Ovary (tissue), 10 donors: ENCODE results near the gene SLC34A2. TPM values are rescaled to one million over a fixed set of nuclear protein-coding genes. Genes with fewer than 3 reads are reported as not detected.
"Not testable (repeated sequence)": the region's sequence is repeated elsewhere in the genome, so short reads cannot be mapped to it uniquely, and the experiment has no call there.

Source experiments
- DNase-seq, 5 donors: peaks; one replicate each; pipeline ENCODE4 v3.0.0-alpha.2; 2019 to 2020
- H3K27ac ChIP-seq, 2 donors: fragments of 200-600 bp; one replicate each; pipeline versions ENCODE4 v1.5.1 to v1.8.0; 2019 to 2022
- H3K27me3 ChIP-seq: fragments of 200-600 bp; one replicate; pipeline ENCODE4 v1.8.0; 2022
- H3K36me3 ChIP-seq: fragments of 200-600 bp; sonication (generic); one replicate; pipeline ENCODE4 v1.5.1; 2019
- H3K4me1 ChIP-seq: one replicate; pipeline ENCODE4 v1.8.1; 2013; ENCODE audit warnings: mild to moderate bottlenecking, moderate library complexity; ENCODE audit not compliant: insufficient read depth
- H3K4me3 ChIP-seq: fragments of 200-600 bp; sonication (generic); one replicate; pipeline ENCODE4 v1.5.1; 2017
- H3K9me3 ChIP-seq, 2 donors: fragments of 200-600 bp in 1 of 2; sonication (generic) in 1 of 2; one replicate each; pipeline versions ENCODE4 v1.5.1 to v1.8.1; 2013 to 2019; ENCODE audit warnings: mild to moderate bottlenecking in 1 of 2, moderate library complexity in 1 of 2
- EP300 ChIP-seq: sonication (generic); formaldehyde crosslinking; IDR thresholded peaks from one replicate; pipeline ENCODE4 v1.6.1; 2017; ENCODE audit warnings: antibody characterized with exemption
- POLR2A ChIP-seq: fragments of 450-650 bp; IDR thresholded peaks from one replicate; pipeline ENCODE4 v1.6.1; 2017; ENCODE audit warnings: antibody characterized with exemption, mild to moderate bottlenecking, moderate library complexity
- WGBS, 3 donors: extraction: QIAGEN DNeasy Blood & Tissue Kit in 1 of 3; methylation state at CpG; one replicate each; pipeline versions ENCODE4 v1.1.5 to v1.1.7; 2013 to 2017; 5-methylcytosine and 5-hydroxymethylcytosine counted together
- intact Hi-C, 4 donors: fragments of 100-400 bp; cut with DNase I; formaldehyde crosslinking; loops; one replicate each; pipeline versions ENCODE4 v1.11.0 to v1.15.1; 2022 to 2023
- long read RNA-seq, 3 donors: library from polyadenylated mRNA in 2 of 3; unstranded in 2 of 3; transcript quantifications; one replicate each; pipeline ENCODE4 v2.0.0 and lab custom pipeline, GENCODE V29; 2021 to 2026
- polyA plus RNA-seq, 2 donors: library from polyadenylated mRNA; stranded (reverse); fragments of 200-250 nt in 1 of 2; fragments of 350-450 nt in 1 of 2; fragmentation: Illumina TruSeq in 1 of 2; extraction: RNeasy Lipid Tissue Mini Kit (QIAGEN cat#74804) in 1 of 2; gene quantifications; one replicate each; pipeline ENCODE4 v1.2.3, GENCODE V29; 2013 to 2014
- total RNA-seq, 7 donors: library from RNA; depleted of rRNA in 2 of 7; stranded (reverse); fragments of >200 nt in 2 of 7; fragmentation: NEBNext Ultra II Directional in 3 of 7; extraction: Animal tissue kit (Norgen Biotek cat#: 25700) in 3 of 7; gene quantifications; one replicate each; pipeline versions ENCODE4 v1.1.0 to v1.2.4, GENCODE V29; 2016 to 2023
- TF ChIP-seq, protein P1 (sequence below), 3 donors: fragments of 450-650 bp in 2 of 3; fragments of 200-600 bp in 1 of 3; IDR thresholded peaks; one replicate each; pipeline versions ENCODE4 v1.5.1 to v1.8.0; 2016 to 2022; ENCODE audit warnings: antibody characterized with exemption in 3 of 3, mild to moderate bottlenecking in 1 of 3
- donor health status: DM: no; HTN: no; CAD: no; lungs with moderate emphysema.
- donor health status: DM: no; HTN: no; CAD: no.
- donor health status: Bipolar disorder and iron deficiency.
- donor health status: DM: yes; HTN: yes; CAD: no.
- donor health status: DM: no; HTN: no; CAD: no.
- donor health status: DM: yes; HTN: yes; CAD: no.

The SLC34A2 gene, protein sequence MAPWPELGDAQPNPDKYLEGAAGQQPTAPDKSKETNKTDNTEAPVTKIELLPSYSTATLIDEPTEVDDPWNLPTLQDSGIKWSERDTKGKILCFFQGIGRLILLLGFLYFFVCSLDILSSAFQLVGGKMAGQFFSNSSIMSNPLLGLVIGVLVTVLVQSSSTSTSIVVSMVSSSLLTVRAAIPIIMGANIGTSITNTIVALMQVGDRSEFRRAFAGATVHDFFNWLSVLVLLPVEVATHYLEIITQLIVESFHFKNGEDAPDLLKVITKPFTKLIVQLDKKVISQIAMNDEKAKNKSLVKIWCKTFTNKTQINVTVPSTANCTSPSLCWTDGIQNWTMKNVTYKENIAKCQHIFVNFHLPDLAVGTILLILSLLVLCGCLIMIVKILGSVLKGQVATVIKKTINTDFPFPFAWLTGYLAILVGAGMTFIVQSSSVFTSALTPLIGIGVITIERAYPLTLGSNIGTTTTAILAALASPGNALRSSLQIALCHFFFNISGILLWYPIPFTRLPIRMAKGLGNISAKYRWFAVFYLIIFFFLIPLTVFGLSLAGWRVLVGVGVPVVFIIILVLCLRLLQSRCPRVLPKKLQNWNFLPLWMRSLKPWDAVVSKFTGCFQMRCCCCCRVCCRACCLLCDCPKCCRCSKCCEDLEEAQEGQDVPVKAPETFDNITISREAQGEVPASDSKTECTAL
- total RNA-seq = 10 to 100 TPM in 3 of 7 donors, 1 to 10 TPM in 2, under 1 TPM in 2; 0.30 to 59.4 (median 8.3) TPM
- polyA plus RNA-seq = under 1 TPM; 0.30 to 0.50 TPM
- long read RNA-seq, donor 1, partial matches to known transcripts = 0 of 1 reads
- long read RNA-seq, donor 1, other reads (novel, unspliced or antisense) = 1 of 1 reads
- long read RNA-seq, donor 2, full-length matches to known transcripts = 2 of 2 reads
- long read RNA-seq, donor 2, partial matches to known transcripts = 0 of 2 reads
- long read RNA-seq, donor 2, other reads (novel, unspliced or antisense) = 0 of 2 reads
- long read RNA-seq, donor 3, full-length matches to known transcripts = 9 of 28 reads
- long read RNA-seq, donor 3, partial matches to known transcripts = 14 of 28 reads
- long read RNA-seq, donor 3, other reads (novel, unspliced or antisense) = 5 of 28 reads

DNA sequence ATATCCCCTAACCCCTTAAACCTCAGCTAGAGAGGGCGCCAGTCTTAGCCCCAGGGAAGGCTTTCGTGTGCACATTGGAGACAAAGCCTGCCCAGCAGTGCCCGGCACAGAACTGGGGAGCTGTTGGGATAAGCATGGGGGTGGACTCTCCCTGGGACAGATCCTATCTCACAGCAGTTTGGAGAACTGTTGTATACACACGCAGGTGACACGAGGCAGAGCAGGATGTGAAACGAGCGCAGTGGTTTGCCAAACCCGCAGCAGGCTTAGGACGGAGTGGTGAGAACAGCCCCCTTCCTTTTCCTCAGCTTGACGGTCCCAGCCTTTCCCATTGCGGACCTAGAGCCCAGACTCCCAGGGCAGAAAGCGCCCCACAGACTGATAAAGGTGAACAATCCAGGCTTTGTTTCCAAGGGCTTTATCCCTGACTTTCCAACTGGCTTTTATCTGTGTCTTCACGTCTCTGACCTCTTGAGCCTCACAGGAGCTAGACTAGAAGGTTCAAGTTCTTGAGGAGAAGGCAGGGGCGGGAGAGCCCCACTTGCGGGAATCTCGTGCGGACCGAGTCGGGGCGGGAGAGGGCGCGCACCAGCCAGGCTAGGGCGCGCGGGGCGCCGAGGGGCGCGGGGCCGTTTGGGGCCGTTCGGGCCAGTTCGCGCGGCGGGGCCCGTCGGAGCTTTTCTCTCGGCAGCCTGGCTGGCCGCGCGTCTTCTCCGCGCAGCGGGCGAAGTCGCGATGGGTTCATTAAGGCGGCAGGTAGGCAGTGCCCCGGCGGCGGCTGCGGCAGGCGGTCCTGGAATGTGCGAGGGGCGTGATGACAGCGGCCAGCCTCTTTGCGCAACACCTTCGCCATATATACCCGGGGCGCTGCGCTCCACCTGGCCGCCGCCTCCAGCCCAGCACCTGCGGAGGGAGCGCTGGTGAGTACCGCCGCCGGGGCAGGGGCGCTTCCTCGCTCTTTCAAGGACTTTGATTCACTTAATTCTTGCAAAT, at the start of gene SLC34A2:
Gene SLC34A2 (plus strand): TSS at position 881 of the 993 bp plus-strand sequence. CDS start 6,650 bp downstream, outside the sequence.
- no peaks in the 10 kb centered on the region for H3K36me3 ChIP-seq
- H3K27me3 ChIP-seq = no peaks in the 10 kb centered on the region
- no peaks in the 10 kb centered on the region for H3K4me1 ChIP-seq
- no peaks in the 10 kb centered on the region for H3K9me3 ChIP-seq
- TF ChIP-seq, protein P1, sequence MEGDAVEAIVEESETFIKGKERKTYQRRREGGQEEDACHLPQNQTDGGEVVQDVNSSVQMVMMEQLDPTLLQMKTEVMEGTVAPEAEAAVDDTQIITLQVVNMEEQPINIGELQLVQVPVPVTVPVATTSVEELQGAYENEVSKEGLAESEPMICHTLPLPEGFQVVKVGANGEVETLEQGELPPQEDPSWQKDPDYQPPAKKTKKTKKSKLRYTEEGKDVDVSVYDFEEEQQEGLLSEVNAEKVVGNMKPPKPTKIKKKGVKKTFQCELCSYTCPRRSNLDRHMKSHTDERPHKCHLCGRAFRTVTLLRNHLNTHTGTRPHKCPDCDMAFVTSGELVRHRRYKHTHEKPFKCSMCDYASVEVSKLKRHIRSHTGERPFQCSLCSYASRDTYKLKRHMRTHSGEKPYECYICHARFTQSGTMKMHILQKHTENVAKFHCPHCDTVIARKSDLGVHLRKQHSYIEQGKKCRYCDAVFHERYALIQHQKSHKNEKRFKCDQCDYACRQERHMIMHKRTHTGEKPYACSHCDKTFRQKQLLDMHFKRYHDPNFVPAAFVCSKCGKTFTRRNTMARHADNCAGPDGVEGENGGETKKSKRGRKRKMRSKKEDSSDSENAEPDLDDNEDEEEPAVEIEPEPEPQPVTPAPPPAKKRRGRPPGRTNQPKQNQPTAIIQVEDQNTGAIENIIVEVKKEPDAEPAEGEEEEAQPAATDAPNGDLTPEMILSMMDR (IDR thresholded peaks at IDR 0.05) = no peak
- TF ChIP-seq EP300 = no peak
- no peak for TF ChIP-seq POLR2A
- H3K27ac ChIP-seq = no peak within 1 kb of the TSS
- DNase-seq = no peak
- 5 to 9% (median 5%) methylated on average over 32 to 71 of the region's 71 CpGs for WGBS, 3 donors
- H3K4me3 ChIP-seq = no peak within 1 kb of the TSS
- intact Hi-C loops = no loop called here

DNA sequence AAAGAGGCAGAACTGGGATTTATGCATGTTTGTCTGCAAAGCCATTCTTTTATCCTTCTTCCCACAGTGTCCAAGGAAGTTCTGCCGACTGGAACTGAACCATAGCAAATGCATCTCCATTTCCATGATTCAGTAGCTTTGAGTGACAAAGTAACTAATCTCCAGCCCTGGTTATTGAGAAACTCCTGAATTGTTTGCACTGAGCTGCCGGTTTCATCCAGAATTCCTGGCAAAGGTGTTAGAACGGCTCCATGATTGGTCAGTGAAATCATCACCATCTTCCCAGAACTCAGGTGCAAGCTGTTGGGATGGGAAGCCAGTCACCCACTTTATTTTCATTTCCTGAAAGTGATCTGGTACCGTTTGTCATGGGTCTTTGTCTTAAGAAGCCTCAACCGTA, 47.0 kb upstream of the SLC34A2 start:
- no peak overlapping the region for H3K4me3 ChIP-seq
- 75 to 88% (median 81%) methylated on average over 5 of the region's 5 CpGs for WGBS, 3 donors
- intact Hi-C loops = no loop called here
- H3K4me1 ChIP-seq = no peaks in the 10 kb centered on the region
- DNase-seq = no peak
- H3K36me3 ChIP-seq = no peaks in the 10 kb centered on the region
- H3K27me3 ChIP-seq = no peaks in the 10 kb centered on the region
- TF ChIP-seq, protein P1 (IDR thresholded peaks at IDR 0.05) = no peak
- TF ChIP-seq POLR2A (no peak), EP300 (no peak)
- H3K9me3 ChIP-seq = no peaks in the 10 kb centered on the region
- no peak overlapping the region for H3K27ac ChIP-seq

DNA sequence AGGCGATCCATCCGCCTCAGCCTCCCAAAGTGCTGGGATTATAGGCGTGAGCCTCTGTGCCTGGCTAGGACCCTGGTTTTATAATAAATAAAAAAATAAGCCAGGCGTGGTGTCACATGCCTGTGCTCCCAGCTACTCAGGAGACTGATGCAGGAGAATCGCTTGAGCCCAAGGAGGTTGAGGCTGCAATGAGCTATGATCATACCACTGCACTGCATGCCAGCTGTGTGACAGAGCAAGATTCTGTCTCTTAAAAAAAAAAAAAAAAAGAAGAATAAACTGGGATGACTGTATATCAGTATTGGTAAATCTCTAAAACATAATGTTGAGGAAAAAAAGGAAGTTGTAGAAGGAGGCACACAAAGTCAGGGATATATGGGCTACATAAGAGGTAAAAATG, 45.7 kb upstream of the SLC34A2 start:
- WGBS, 3 donors = 82 to 90% (median 88%) methylated on average over 5 of the region's 5 CpGs
- Histone ChIP-seq H3K27ac (no peak overlapping the region), H3K4me1 (no peaks in the 10 kb centered on the region), H3K36me3 (no peaks in the 10 kb centered on the region), H3K9me3 (no peaks in the 10 kb centered on the region), H3K4me3 (no peak overlapping the region), H3K27me3 (no peaks in the 10 kb centered on the region)
- TF ChIP-seq POLR2A = no peak
- no peak for TF ChIP-seq EP300
- TF ChIP-seq, protein P1 (IDR thresholded peaks at IDR 0.05) = no peak
- no peak for DNase-seq
- intact Hi-C loops = no loop called here

DNA sequence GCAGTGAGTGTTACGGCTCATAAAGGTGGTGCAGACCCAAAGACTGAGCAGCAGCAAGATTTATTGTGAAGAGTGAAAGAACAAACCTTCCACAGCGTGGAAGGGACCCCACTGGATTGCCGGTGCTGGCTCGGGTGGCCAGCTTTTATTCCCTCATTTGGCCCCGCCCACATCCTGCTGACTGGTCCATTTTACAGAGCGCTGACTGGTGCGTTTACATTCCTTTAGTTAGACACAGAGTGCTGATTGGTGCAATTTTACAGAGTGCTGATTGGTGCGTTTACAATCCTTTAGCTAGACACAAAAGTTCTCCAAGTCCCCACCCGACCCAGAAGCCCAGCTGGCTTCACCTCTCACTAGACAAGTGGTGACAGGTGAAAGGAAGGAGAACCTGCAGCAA, 42.0 kb upstream of the SLC34A2 start:
- intact Hi-C loops, H3K27me3 ChIP-seq, DNase-seq, H3K36me3 ChIP-seq, H3K4me3 ChIP-seq, H3K4me1 ChIP-seq, H3K27ac ChIP-seq, H3K9me3 ChIP-seq: not testable (repeated sequence)
- WGBS, 3 donors = 78 to 85% (median 83%) methylated on average over 9 of the region's 9 CpGs
